IMR-90 (cell line): Measurements from ENCODE around the gene TEP1. TPM values are rescaled to one million over a fixed set of nuclear protein-coding genes. Genes with fewer than 3 reads are reported as not detected.

Source experiments
- ATAC-seq: fragments of 200-7000 bp; cut with Tn5 transposase; 2 replicates; pipeline ENCODE4 v1.9.1; 2020; ENCODE audit warnings: low read depth, mild to moderate bottlenecking, moderate library complexity
- BruUV-seq: library from RNA; stranded (reverse); fragments of 400-500 nt; replicated peaks from 2 replicates; lab custom pipeline; 2021; lab: Mats Ljungman, UMichigan
- CTCF ChIA-PET: fragments of 300-600 bp; formaldehyde crosslinking; extraction: SDS; loops from one replicate; lab custom pipeline; 2021; ENCODE audit warnings: antibody characterized with exemption; lab: Yijun Ruan, JAX
- POLR2A ChIA-PET: fragments of 300-600 bp; sonication (Branson Sonifier 250); formaldehyde crosslinking; loops from one replicate; lab custom pipeline; 2022; ENCODE audit warnings: antibody characterized with exemption; ENCODE audit not compliant: unreplicated experiment; lab: Charles Lee
- DNase-seq: peaks from one replicate; pipeline ENCODE4 v3.0.0; 2013
- H2AFZ ChIP-seq: replicated peaks from 2 replicates; pipeline ENCODE3; 2013; ENCODE audit warnings: low read length, mild to moderate bottlenecking; ENCODE audit not compliant: poor library complexity
- H2AK5ac ChIP-seq: 2 replicates; pipeline ENCODE4 v1.6.1; 2013; ENCODE audit warnings: low read depth, low read length, inconsistent platforms
- H2AK9ac ChIP-seq: replicated peaks from 2 replicates; pipeline ENCODE3; 2013; ENCODE audit warnings: mild to moderate bottlenecking, low read depth, low read length, moderate library complexity; ENCODE audit not compliant: poor library complexity
- H2BK120ac ChIP-seq: 2 replicates; pipeline ENCODE4 v1.6.1; 2013; ENCODE audit warnings: low read depth, low read length, inconsistent platforms
- H2BK15ac ChIP-seq: 3 replicates; pipeline ENCODE4 v1.6.1; 2013; ENCODE audit warnings: low read depth, low read length, inconsistent platforms
- H2BK20ac ChIP-seq: 2 replicates; pipeline ENCODE4 v1.6.1; 2013; ENCODE audit warnings: low read depth, mild to moderate bottlenecking, inconsistent platforms, low read length, moderate library complexity
- H2BK5ac ChIP-seq: 2 replicates; pipeline ENCODE4 v1.6.1; 2013; ENCODE audit warnings: mild to moderate bottlenecking, low read depth, low read length, inconsistent platforms; ENCODE audit not compliant: poor library complexity, severe bottlenecking
- H3K14ac ChIP-seq: replicated peaks from 2 replicates; pipeline ENCODE4 v1.6.1; 2013; ENCODE audit warnings: low read depth, low read length, inconsistent platforms
- H3K18ac ChIP-seq: 2 replicates; pipeline ENCODE4 v1.6.1; 2013; ENCODE audit warnings: low read depth, low read length, control low read depth
- H3K23ac ChIP-seq: 2 replicates; pipeline ENCODE4 v1.6.1; 2013; ENCODE audit warnings: low read depth, low read length, inconsistent platforms
- H3K27ac ChIP-seq: 2 replicates; pipeline ENCODE4 v1.5.1; 2013; ENCODE audit warnings: mild to moderate bottlenecking, control low read depth, low read length; ENCODE audit not compliant: insufficient read depth
- H3K27me3 ChIP-seq: 2 replicates; pipeline ENCODE4 v1.6.1; 2013; ENCODE audit warnings: low read length; ENCODE audit not compliant: control insufficient read depth, insufficient read depth
- H3K36me3 ChIP-seq: 2 replicates; pipeline ENCODE4 v1.6.1; 2013; ENCODE audit warnings: low read length, mixed read lengths; ENCODE audit not compliant: control insufficient read depth, insufficient read depth
- H3K4ac ChIP-seq: 2 replicates; pipeline ENCODE4 v1.6.1; 2013; ENCODE audit warnings: low read depth, low read length, inconsistent platforms
- H3K4me1 ChIP-seq: 2 replicates; pipeline ENCODE4 v1.6.1; 2013; ENCODE audit warnings: low read length, mixed read lengths; ENCODE audit not compliant: control insufficient read depth, insufficient read depth
- H3K4me2 ChIP-seq: 2 replicates; pipeline ENCODE4 v1.6.1; 2013; ENCODE audit warnings: low read depth, mild to moderate bottlenecking, control low read depth, low read length, moderate library complexity
- H3K4me3 ChIP-seq: 2 replicates; pipeline ENCODE4 v1.5.1; 2013; ENCODE audit warnings: low read depth, mild to moderate bottlenecking, control low read depth, low read length, moderate library complexity; ENCODE audit not compliant: insufficient read depth
- H3K56ac ChIP-seq: 2 replicates; pipeline ENCODE4 v1.6.1; 2013; ENCODE audit warnings: low read length, inconsistent platforms; ENCODE audit not compliant: insufficient read depth; ENCODE audit errors: extremely low read depth
- H3K79me1 ChIP-seq, 2 experiments: 2 replicates each; pipeline ENCODE4 v1.6.1; 2013; ENCODE audit warnings: low read length in 2 of 2, inconsistent platforms in 1 of 2, low read depth in 1 of 2
- H3K9ac ChIP-seq: 2 replicates; pipeline ENCODE4 v1.6.1; 2013; ENCODE audit warnings: low read depth, low read length, control low read depth
- H3K9me1 ChIP-seq: 2 replicates; pipeline ENCODE4 v1.6.1; 2013; ENCODE audit warnings: low read length, inconsistent platforms; ENCODE audit not compliant: insufficient read depth
- H3K9me3 ChIP-seq: 2 replicates; pipeline ENCODE4 v1.6.1; 2013; ENCODE audit warnings: low read length; ENCODE audit not compliant: control insufficient read depth, insufficient read depth
- H4K20me1 ChIP-seq: 2 replicates; pipeline ENCODE4 v1.6.1; 2013; ENCODE audit warnings: low read length, inconsistent platforms; ENCODE audit not compliant: insufficient read depth
- H4K5ac ChIP-seq: 2 replicates; pipeline ENCODE4 v1.6.1; 2013; ENCODE audit warnings: mild to moderate bottlenecking, low read depth, low read length, control low read depth
- H4K8ac ChIP-seq, 2 experiments: 2 replicates each; pipeline ENCODE4 v1.6.1; 2013; ENCODE audit warnings: low read depth in 2 of 2, low read length in 2 of 2, control low read depth in 1 of 2, inconsistent platforms in 1 of 2
- H4K91ac ChIP-seq: 2 replicates; pipeline ENCODE4 v1.6.1; 2013; ENCODE audit warnings: low read depth, low read length, inconsistent platforms; ENCODE audit not compliant: insufficient read depth
- CTCF ChIP-seq: conservative IDR thresholded peaks from 2 replicates; pipeline ENCODE4 v1.5.1; 2012; ENCODE audit warnings: mild to moderate bottlenecking, low read depth, low read length, improper control_type of control experiment
- FOS ChIP-seq: fragments of 150-350 bp; IDR thresholded peaks from 2 replicates; pipeline ENCODE4 v1.6.1; 2016; ENCODE audit warnings: low read depth, low read length
- MAFK ChIP-seq: IDR thresholded peaks from 2 replicates; pipeline ENCODE4 v1.6.1; 2012; ENCODE audit warnings: low read depth, low read length, improper control_type of control experiment
- MAZ ChIP-seq: IDR thresholded peaks from 2 replicates; pipeline ENCODE4 v1.6.1; 2012; ENCODE audit warnings: low read depth, mild to moderate bottlenecking, low read length, improper control_type of control experiment, moderate library complexity, borderline replicate concordance
- SMC3 ChIP-seq: fragments of 150-350 bp; IDR thresholded peaks from 2 replicates; pipeline ENCODE4 v1.6.1; 2016; ENCODE audit warnings: low read depth, mild to moderate bottlenecking, antibody characterized with exemption, low read length, moderate library complexity
- WGBS, 2 experiments: methylation state at CpG; one replicate each; pipeline versions ENCODE4 v1.1.5 to v1.1.7; 2013; ENCODE audit warnings: missing lambda C conversion rate in 2 of 2; ENCODE audit not compliant: insufficient read length in 1 of 2; ENCODE audit errors: extremely low coverage in 2 of 2; 5-methylcytosine and 5-hydroxymethylcytosine counted together
- dilution Hi-C: fragments of 300-500 bp; cut with HindIII; formaldehyde crosslinking; loops from one replicate; pipeline ENCODE4 v1.14.3; 2018; ENCODE audit warnings: low sequenced_read_pairs; ENCODE audit not compliant: unreplicated experiment
- in situ Hi-C: fragments of 300-500 bp; cut with MboI; formaldehyde crosslinking; loops from 3 replicates; pipeline ENCODE4 v1.14.3; 2019; ENCODE audit warnings: low sequenced_read_pairs, inconsistent platforms, mixed read lengths
- intact Hi-C: fragments of 100-400 bp; cut with micrococcal nuclease; formaldehyde crosslinking; loops from 2 replicates; pipeline ENCODE4 v1.10.0; 2022
- polyA plus RNA-seq, 3 experiments: library from polyadenylated mRNA; depleted of rRNA; stranded (reverse); fragments of >200 nt; gene quantifications; 2 replicates each; pipeline ENCODE4 v1.2.3, GENCODE V29; 2012; ENCODE audit warnings: low replicate concordance in 1 of 3
- total RNA-seq: library from RNA; depleted of rRNA; stranded (reverse); fragments of >200 nt; gene quantifications from 2 replicates; pipeline ENCODE4 v1.2.3, GENCODE V29; 2012

TEP1 gene
- total and polyA plus RNA-seq, 2 of the 4 experiments (the other 2 are of a cell fraction), result 10.7 to 12.4 TPM

GRCh38 chr14:20412411-20412810 lies 890 bp downstream of the TEP1 start:
- H2AFZ ChIP-seq, result no peak overlapping the region
- H3K36me3 ChIP-seq, result peaks cover 9% of the 10 kb centered on the region
- no peak overlapping the region; the same call in 1 of the 2 replicates for H3K4ac ChIP-seq
- peak overlapping the region; percentile 89 for H2BK5ac ChIP-seq
- peak overlapping the region; percentile 79 for H3K4me3 ChIP-seq
- peaks cover 6% of the 10 kb centered on the region for H3K4me1 ChIP-seq
- H3K14ac ChIP-seq, result peak overlapping the region; percentile 86; the same call in 1 of the 2 replicates
- no peaks in the 10 kb centered on the region for H3K27me3 ChIP-seq
- no peak overlapping the region; the same call in 1 of the 2 replicates for H2BK20ac ChIP-seq
- DNase-seq, result no peak
- peak overlapping the region; percentile 41; the same call in 1 of the 2 replicates for H3K23ac ChIP-seq
- dilution Hi-C loops (no loop called here), intact Hi-C loops (loop anchor here (1.0 to 2.0 kb wide), 3 partner anchors 44 to 270 kb away; partner anchors contain the start of gene PARP2), in situ Hi-C loops (loop anchor here (5.0 to 10.0 kb wide), 2 partner anchors 200 to 272 kb away; partner anchors contain the start of genes ANG and RNASE4)
- no TSS peak for BruUV-seq
- peak overlapping the region; percentile 68; the same call in 1 of the 2 replicates for H3K56ac ChIP-seq
- H2AK5ac ChIP-seq, result no peak overlapping the region
- ChIA-PET POLR2A (interaction anchor here (0.6 to 0.7 kb wide), 2 partner anchors 23 to 49 kb away, joined by 7 to 18 read pairs; partner anchors contain the start of gene PIP4P1), CTCF (interaction anchor here (0.6 kb wide), 1 partner anchor 218 kb away, joined by 5 read pairs; no protein-coding TSS in a partner anchor)
- H2BK15ac ChIP-seq, result no peak overlapping the region
- H4K91ac ChIP-seq, result no peak overlapping the region
- peak overlapping the region; percentile 27; the same call in 1 of the 2 replicates for H4K5ac ChIP-seq
- peaks cover 4% of the 10 kb centered on the region; the same call in 1 of the 2 replicates for H3K9me1 ChIP-seq
- no peaks in the 10 kb centered on the region for H3K9me3 ChIP-seq
- no peak for TF ChIP-seq CTCF
- no peak for TF ChIP-seq MAZ
- TF ChIP-seq FOS, result no peak
- TF ChIP-seq SMC3, result no peak
- no peak for TF ChIP-seq MAFK
- peak overlapping the region; percentile 81 to 90; a peak in 2 of 4 replicates for H4K8ac ChIP-seq
- no CpG with 5 or more reads among the region's 7 CpGs for WGBS, 2 experiments
- peak overlapping the region; percentile 59; the same call in 1 of the 2 replicates for H2BK120ac ChIP-seq
- peak overlapping the region; percentile 24; the same call in 1 of the 2 replicates for H3K18ac ChIP-seq
- peak overlapping the region; percentile 86 for H3K9ac ChIP-seq
- no peaks in the 10 kb centered on the region for H4K20me1 ChIP-seq
- peaks cover 4 to 34% of the 10 kb centered on the region in 2 experiments; a peak in 3 of 4 replicates for H3K79me1 ChIP-seq
- H3K27ac ChIP-seq, result peak overlapping the region; percentile 98
- H2AK9ac ChIP-seq, result no peak overlapping the region
- peak; percentile 4 for ATAC-seq
- H3K4me2 ChIP-seq, result peak overlapping the region; percentile 95
